ENCODE results near the gene MBNL1.

DNA sequence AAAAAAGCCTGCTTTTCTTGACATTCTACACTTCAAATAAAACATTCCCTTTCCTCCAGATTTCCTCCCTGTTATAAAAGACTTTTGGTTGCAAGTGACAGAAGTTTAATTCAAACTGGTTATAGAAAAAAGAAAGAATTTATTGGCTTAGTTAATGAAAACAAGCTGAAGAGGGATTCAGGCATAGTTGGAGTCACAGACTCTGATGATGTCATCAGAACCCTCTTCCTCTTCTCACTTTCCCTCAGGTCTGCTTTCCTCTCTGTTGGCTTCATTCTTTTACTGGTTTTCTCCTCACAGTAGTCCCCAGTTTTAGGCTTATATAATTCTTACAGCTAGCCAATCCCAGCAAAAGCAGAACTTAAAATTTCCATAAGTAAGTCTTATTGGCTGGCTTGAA is 32.0 kb upstream of the MBNL1 start:
- no peak for TF ChIP-seq POLR2A (IDR thresholded peaks at IDR 0.05; ENCODE audit: low read length)
- no peak for TF ChIP-seq GATA1 (IDR thresholded peaks at IDR 0.05; ENCODE audit: low read depth, low read length)

All from erythroblast (primary cell).